HL-60 (cell line): ENCODE results near the gene CLSTN2.

Experiments used
- DNase-seq, 2 experiments: peaks; one replicate each; pipeline ENCODE4 v3.0.0-alpha.2; 2010 to 2020; ENCODE audit warnings: low read depth in 1 of 2, low spot score in 1 of 2
- H3K27ac ChIP-seq: fragments of 250-450 bp; sonication (Bioruptor Pico); replicated peaks from 2 replicates; pipeline ENCODE4 v1.5.1; 2020; ENCODE audit warnings: mild to moderate bottlenecking, moderate library complexity
- H3K27me3 ChIP-seq: fragments of 250-450 bp; sonication (Bioruptor Pico); 2 replicates; pipeline ENCODE4 v1.5.1; 2021; ENCODE audit warnings: mild to moderate bottlenecking, moderate library complexity; ENCODE audit not compliant: insufficient read depth, poor library complexity, severe bottlenecking
- H3K4me3 ChIP-seq: replicated peaks from 2 replicates; pipeline ENCODE4 v1.5.1; 2011; ENCODE audit warnings: mild to moderate bottlenecking, control low read depth, low read length; ENCODE audit not compliant: insufficient read depth
- GABPA ChIP-seq: IDR thresholded peaks from 2 replicates; pipeline ENCODE4 v1.6.1; 2012; ENCODE audit warnings: low read depth
- POLR2AphosphoS5 ChIP-seq: IDR thresholded peaks from 2 replicates; pipeline ENCODE4 v1.6.1; 2012; ENCODE audit warnings: low read depth
- SPI1 ChIP-seq: IDR thresholded peaks from 2 replicates; pipeline ENCODE4 v1.6.1; 2012; ENCODE audit warnings: low read depth, mild to moderate bottlenecking, borderline replicate concordance
- TF ChIP-seq, protein P1 (sequence below): IDR thresholded peaks from 2 replicates; pipeline ENCODE4 v1.6.1; 2012; ENCODE audit warnings: low read depth; ENCODE audit not compliant: insufficient replicate concordance
- TF ChIP-seq, protein P2 (sequence below): IDR thresholded peaks from one replicate; pipeline ENCODE4 v1.5.1; 2011; ENCODE audit warnings: low read length, control low read depth, inconsistent platforms; ENCODE audit not compliant: insufficient read depth

The CLSTN2 gene

DNA sequence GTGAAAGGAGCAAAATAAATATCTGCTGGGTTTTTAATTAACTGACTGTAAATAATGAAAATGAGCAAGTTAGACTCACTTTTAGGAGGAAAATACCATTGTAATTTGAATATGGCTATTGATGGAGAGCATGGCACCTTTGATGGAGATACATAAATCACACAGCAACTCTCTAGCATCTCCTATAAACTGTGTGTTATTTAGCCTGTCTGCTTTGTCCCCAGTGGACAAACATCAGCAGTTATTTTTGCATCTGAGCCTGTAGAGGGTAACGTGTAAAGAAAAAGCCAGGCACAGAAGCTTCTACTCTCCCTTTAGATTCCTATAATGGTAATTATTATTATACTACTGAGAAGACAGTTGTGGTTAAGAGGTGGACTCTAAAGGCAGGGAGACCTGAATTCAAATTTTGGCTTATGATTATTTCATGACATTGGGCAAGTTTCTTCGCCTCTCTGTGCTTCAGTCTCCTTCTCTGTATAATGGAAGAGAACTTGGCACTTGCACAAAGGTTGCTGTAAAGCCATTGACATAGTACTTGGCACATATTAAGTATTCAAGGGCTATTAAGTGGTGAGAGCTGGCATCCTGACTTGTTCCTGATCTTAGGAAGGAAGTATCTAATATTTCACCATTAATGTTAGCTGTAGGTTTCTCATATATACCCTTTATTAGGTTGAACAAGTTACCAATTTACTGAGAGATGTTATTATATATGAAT is 453.4 kb downstream of the CLSTN2 start:
- Histone ChIP-seq H3K4me3 (no peak overlapping the region), H3K27ac (no peak overlapping the region), H3K27me3 (no peaks in the 10 kb centered on the region)
- DNase-seq: no peak
- TF ChIP-seq, protein P1, sequence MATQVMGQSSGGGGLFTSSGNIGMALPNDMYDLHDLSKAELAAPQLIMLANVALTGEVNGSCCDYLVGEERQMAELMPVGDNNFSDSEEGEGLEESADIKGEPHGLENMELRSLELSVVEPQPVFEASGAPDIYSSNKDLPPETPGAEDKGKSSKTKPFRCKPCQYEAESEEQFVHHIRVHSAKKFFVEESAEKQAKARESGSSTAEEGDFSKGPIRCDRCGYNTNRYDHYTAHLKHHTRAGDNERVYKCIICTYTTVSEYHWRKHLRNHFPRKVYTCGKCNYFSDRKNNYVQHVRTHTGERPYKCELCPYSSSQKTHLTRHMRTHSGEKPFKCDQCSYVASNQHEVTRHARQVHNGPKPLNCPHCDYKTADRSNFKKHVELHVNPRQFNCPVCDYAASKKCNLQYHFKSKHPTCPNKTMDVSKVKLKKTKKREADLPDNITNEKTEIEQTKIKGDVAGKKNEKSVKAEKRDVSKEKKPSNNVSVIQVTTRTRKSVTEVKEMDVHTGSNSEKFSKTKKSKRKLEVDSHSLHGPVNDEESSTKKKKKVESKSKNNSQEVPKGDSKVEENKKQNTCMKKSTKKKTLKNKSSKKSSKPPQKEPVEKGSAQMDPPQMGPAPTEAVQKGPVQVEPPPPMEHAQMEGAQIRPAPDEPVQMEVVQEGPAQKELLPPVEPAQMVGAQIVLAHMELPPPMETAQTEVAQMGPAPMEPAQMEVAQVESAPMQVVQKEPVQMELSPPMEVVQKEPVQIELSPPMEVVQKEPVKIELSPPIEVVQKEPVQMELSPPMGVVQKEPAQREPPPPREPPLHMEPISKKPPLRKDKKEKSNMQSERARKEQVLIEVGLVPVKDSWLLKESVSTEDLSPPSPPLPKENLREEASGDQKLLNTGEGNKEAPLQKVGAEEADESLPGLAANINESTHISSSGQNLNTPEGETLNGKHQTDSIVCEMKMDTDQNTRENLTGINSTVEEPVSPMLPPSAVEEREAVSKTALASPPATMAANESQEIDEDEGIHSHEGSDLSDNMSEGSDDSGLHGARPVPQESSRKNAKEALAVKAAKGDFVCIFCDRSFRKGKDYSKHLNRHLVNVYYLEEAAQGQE: no peak
- TF ChIP-seq, protein P2, sequence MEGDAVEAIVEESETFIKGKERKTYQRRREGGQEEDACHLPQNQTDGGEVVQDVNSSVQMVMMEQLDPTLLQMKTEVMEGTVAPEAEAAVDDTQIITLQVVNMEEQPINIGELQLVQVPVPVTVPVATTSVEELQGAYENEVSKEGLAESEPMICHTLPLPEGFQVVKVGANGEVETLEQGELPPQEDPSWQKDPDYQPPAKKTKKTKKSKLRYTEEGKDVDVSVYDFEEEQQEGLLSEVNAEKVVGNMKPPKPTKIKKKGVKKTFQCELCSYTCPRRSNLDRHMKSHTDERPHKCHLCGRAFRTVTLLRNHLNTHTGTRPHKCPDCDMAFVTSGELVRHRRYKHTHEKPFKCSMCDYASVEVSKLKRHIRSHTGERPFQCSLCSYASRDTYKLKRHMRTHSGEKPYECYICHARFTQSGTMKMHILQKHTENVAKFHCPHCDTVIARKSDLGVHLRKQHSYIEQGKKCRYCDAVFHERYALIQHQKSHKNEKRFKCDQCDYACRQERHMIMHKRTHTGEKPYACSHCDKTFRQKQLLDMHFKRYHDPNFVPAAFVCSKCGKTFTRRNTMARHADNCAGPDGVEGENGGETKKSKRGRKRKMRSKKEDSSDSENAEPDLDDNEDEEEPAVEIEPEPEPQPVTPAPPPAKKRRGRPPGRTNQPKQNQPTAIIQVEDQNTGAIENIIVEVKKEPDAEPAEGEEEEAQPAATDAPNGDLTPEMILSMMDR: no peak
- TF ChIP-seq GABPA (no peak), POLR2AphosphoS5 (no peak), SPI1 (no peak)

DNA sequence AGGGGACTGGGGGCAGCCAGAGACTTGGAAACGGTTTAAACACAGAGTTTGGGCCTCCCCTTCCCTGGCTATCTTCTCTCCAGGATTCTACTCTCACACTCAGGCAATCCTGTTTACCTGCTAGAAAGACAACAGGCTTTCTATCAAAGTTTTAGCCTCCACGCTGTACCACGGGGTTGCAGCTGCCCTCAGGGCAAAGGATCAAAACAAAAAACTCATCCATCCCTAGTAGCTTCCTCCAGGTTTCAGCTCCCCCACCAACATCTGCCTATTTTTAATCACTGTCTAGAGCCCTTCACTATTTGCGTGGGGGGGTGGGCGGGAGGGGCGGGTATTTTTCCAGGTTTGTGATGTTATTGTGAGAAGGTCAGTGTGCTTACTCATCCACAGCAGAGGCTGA is 456.1 kb downstream of the CLSTN2 start:
- DNase-seq: no peak
- Histone ChIP-seq H3K27me3 (no peaks in the 10 kb centered on the region), H3K4me3 (no peak overlapping the region), H3K27ac (no peak overlapping the region)
- TF ChIP-seq, protein P2: no peak
- no peak for TF ChIP-seq GABPA
- TF ChIP-seq, protein P1: no peak
- no peak for TF ChIP-seq SPI1
- no peak for TF ChIP-seq POLR2AphosphoS5

DNA sequence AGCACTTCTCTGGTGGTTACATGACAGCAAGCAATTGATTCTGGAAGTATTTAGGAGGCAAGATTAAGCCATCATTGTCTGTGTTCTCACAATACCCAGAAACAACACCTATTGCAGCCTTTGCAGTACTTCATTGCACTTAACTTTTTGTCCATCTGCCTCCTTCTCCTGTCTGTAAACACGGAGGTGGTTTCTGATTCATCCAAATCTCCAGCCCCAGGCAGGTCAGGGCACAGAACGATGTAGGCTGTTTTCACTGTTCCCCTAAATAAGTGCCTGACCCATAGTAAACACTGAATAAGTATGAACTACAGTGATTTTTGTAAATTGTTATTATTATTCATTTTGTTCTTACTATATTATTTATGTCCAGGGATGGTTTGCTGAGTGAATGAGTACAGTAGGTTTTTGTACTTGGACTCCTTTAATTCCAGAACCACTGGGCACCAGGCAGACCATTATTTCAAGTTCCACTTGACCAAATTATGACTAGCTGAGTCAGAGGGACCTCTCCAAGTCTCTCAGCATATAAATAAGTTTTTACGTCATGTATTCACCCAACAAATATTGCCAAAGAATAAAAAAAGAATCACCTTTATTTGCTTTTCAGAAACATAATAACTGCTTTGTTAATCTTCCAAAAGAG is 459.6 kb downstream of the CLSTN2 start:
- H3K27me3 ChIP-seq: no peaks in the 10 kb centered on the region
- H3K4me3 ChIP-seq: no peak overlapping the region
- TF ChIP-seq, protein P2: no peak
- no peak for TF ChIP-seq GABPA
- TF ChIP-seq POLR2AphosphoS5: no peak
- TF ChIP-seq SPI1: no peak
- TF ChIP-seq, protein P1: no peak
- no peak overlapping the region for H3K27ac ChIP-seq
- DNase-seq: no peak
